K562 (cell line): ENCODE results near the gene TRPV6. TPM values are rescaled to one million over a fixed set of nuclear protein-coding genes. Genes with fewer than 3 reads are reported as not detected.

Source experiments
- ATAC-seq: fragments of 200-7000 bp; cut with Tn5 transposase; 3 replicates; pipeline ENCODE4 v1.9.1; 2020; ENCODE audit warnings: moderate library complexity
- BruUV-seq: library from RNA; stranded (reverse); fragments of 400-500 nt; replicated peaks from 2 replicates; lab custom pipeline; 2021; lab: Mats Ljungman, UMichigan
- CTCF ChIA-PET: fragments of 300-600 bp; formaldehyde crosslinking; extraction: SDS; loops from one replicate; lab custom pipeline; 2021; ENCODE audit warnings: low intra/inter-chr PET ratio; lab: Yijun Ruan, JAX
- POLR2A ChIA-PET: fragments of 300-600, 350-650 bp; sonication (Branson Sonifier 250); formaldehyde crosslinking; extraction: SDS; loops from one replicate; lab custom pipeline; 2021; ENCODE audit warnings: antibody characterized with exemption, inconsistent platforms; lab: Yijun Ruan, JAX
- DNase-seq, 4 experiments: peaks; one replicate each; pipeline versions ENCODE4 v3.0.0 to v3.0.0-alpha.2; 2011 to 2018; ENCODE audit warnings: low spot score in 3 of 4, mixed read lengths in 3 of 4; ENCODE audit errors: extremely low read depth in 1 of 4
- FAIRE-seq: peaks from 2 replicates; lab custom pipeline; 2011; peaks lifted over from hg19 to GRCh38; lab: Jason Lieb, UNC
- H2AFZ ChIP-seq: 2 replicates; pipeline ENCODE4 v1.6.0; 2011; ENCODE audit warnings: low read depth, low read length, control low read depth, inconsistent platforms
- H3K27ac ChIP-seq: fragments of 200-600 bp; 3 replicates; pipeline ENCODE4 v1.8.0; 2011; ENCODE audit warnings: low read depth, mild to moderate bottlenecking, control low read depth, inconsistent platforms, low read length, moderate library complexity, mixed read lengths; ENCODE audit errors: extremely low read depth
- H3K27me3 ChIP-seq, 2 experiments: fragments of 300-600 bp in 1 of 2; 2 replicates in 1 of 2; 3 replicates in 1 of 2; pipeline versions ENCODE4 v1.6.0 to v1.8.0; 2011; ENCODE audit warnings: inconsistent platforms in 2 of 2, low read length in 2 of 2, mild to moderate bottlenecking in 1 of 2, mixed read lengths in 1 of 2, moderate library complexity in 1 of 2; ENCODE audit not compliant: control insufficient read depth in 2 of 2, insufficient read depth in 2 of 2
- H3K36me3 ChIP-seq: fragments of 300-600 bp; 3 replicates; pipeline ENCODE4 v1.8.0; 2011; ENCODE audit warnings: mild to moderate bottlenecking, low read length, inconsistent platforms; ENCODE audit not compliant: control insufficient read depth, insufficient read depth
- H3K4me1 ChIP-seq, 2 experiments: fragments of 200-600 bp in 1 of 2; replicated peaks in 1 of 2; 2 replicates in 1 of 2; 3 replicates in 1 of 2; pipeline versions ENCODE4 v1.5.1 to v1.8.0; 2011; ENCODE audit warnings: inconsistent platforms in 2 of 2, low read length in 2 of 2, mild to moderate bottlenecking in 1 of 2, mixed read lengths in 1 of 2, moderate library complexity in 1 of 2; ENCODE audit not compliant: control insufficient read depth in 2 of 2, insufficient read depth in 2 of 2
- H3K4me2 ChIP-seq: 2 replicates; pipeline ENCODE4 v1.6.1; 2011; ENCODE audit warnings: low read length, control low read depth, inconsistent platforms, mixed read lengths; ENCODE audit not compliant: insufficient read depth
- H3K4me3 ChIP-seq: fragments of 200-600 bp; sonication (generic), shearing (Covaris generic); 2 replicates; pipeline ENCODE4 v1.5.1; 2016; ENCODE audit warnings: control low read depth, inconsistent platforms
- H3K79me2 ChIP-seq: fragments of 200-600 bp; 3 replicates; pipeline ENCODE4 v1.8.0; 2011; ENCODE audit warnings: low read length, inconsistent platforms; ENCODE audit not compliant: control insufficient read depth, insufficient read depth
- H3K9ac ChIP-seq, 2 experiments: 2 replicates each; pipeline versions ENCODE4 v1.6.0 to v1.6.1; 2011; ENCODE audit warnings: low read depth in 2 of 2, low read length in 2 of 2, control low read depth in 1 of 2, inconsistent platforms in 1 of 2, mild to moderate bottlenecking in 1 of 2, mixed read lengths in 1 of 2; ENCODE audit not compliant: insufficient read depth in 1 of 2
- H3K9me1 ChIP-seq: one replicate; pipeline ENCODE4 v1.6.0; 2011; ENCODE audit warnings: inconsistent platforms, mild to moderate bottlenecking, low read length, moderate library complexity; ENCODE audit not compliant: control insufficient read depth, insufficient read depth
- H3K9me3 ChIP-seq: replicated peaks from 2 replicates; pipeline ENCODE4 v1.5.1; 2011; ENCODE audit warnings: low read depth, low read length, inconsistent platforms; ENCODE audit not compliant: control insufficient read depth, insufficient read depth
- H4K20me1 ChIP-seq: replicated peaks from 2 replicates; pipeline ENCODE4 v1.6.1; 2011; ENCODE audit warnings: low read length, inconsistent platforms, mixed read lengths; ENCODE audit not compliant: control insufficient read depth, insufficient read depth
- CTBP1 ChIP-seq: fragments of 450-650 bp; IDR thresholded peaks from 2 replicates; pipeline ENCODE4 v1.6.1; 2016; ENCODE audit warnings: borderline replicate concordance
- FOS ChIP-seq: IDR thresholded peaks from 3 replicates; pipeline ENCODE4 v1.6.1; 2011; ENCODE audit not compliant: insufficient read length; ENCODE audit errors: extremely low read depth
- FOXA1 ChIP-seq: fragments of 450-650 bp; IDR thresholded peaks from 2 replicates; pipeline ENCODE4 v1.6.1; 2016; ENCODE audit warnings: mild to moderate bottlenecking, borderline replicate concordance
- HDAC1 ChIP-seq, 2 experiments: fragments of 450-650 bp; IDR thresholded peaks; 2 replicates each; pipeline ENCODE4 v1.6.1; 2016 to 2017; ENCODE audit warnings: inconsistent platforms in 1 of 2, mild to moderate bottlenecking in 1 of 2, moderate library complexity in 1 of 2
- HIVEP1 ChIP-seq: fragments of 250-450 bp; sonication (Bioruptor Pico); IDR thresholded peaks from 2 replicates; pipeline ENCODE4 v1.4.0; 2020; ENCODE audit warnings: mild to moderate bottlenecking
- JUND ChIP-seq, 2 experiments: IDR thresholded peaks; 2 replicates in 1 of 2; 3 replicates in 1 of 2; pipeline ENCODE4 v1.6.1; 2011; ENCODE audit warnings: borderline replicate concordance in 2 of 2, low read depth in 2 of 2, low read length in 2 of 2, improper control_type of control experiment in 1 of 2, missing biosample characterization in 1 of 2, missing genetic modification characterization in 1 of 2, missing genetic modification reagents in 1 of 2
- NCOA4 ChIP-seq: fragments of 450-650 bp; IDR thresholded peaks from 2 replicates; pipeline ENCODE4 v1.6.1; 2018; ENCODE audit warnings: mild to moderate bottlenecking; ENCODE audit not compliant: partially characterized antibody
- PHB ChIP-seq: fragments of 250-450 bp; sonication (Bioruptor Pico); IDR thresholded peaks from 2 replicates; pipeline ENCODE4 v1.5.0; 2021
- PHB2 ChIP-seq: fragments of 450-650 bp; IDR thresholded peaks from 2 replicates; pipeline ENCODE4 v1.6.1; 2017; ENCODE audit warnings: low read depth
- POLR2AphosphoS2 ChIP-seq: IDR thresholded peaks from 2 replicates; pipeline ENCODE4 v1.6.1; 2012; ENCODE audit warnings: low read length, improper control_type of control experiment
- SPI1 ChIP-seq: IDR thresholded peaks from 2 replicates; pipeline ENCODE4 v1.6.1; 2011; ENCODE audit warnings: low read depth, low read length, control low read depth, borderline replicate concordance
- STAT5A ChIP-seq: IDR thresholded peaks from 2 replicates; pipeline ENCODE4 v1.6.1; 2012; ENCODE audit warnings: low read length, inconsistent platforms, borderline replicate concordance
- TAF9B ChIP-seq: fragments of 450-650 bp; IDR thresholded peaks from 2 replicates; pipeline ENCODE4 v1.6.1; 2018; ENCODE audit warnings: mild to moderate bottlenecking; ENCODE audit not compliant: partially characterized antibody
- YY1 ChIP-seq, 3 experiments: IDR thresholded peaks; 2 replicates each; pipeline ENCODE4 v1.6.1; 2011; ENCODE audit warnings: low read length in 2 of 3, mild to moderate bottlenecking in 2 of 3, moderate library complexity in 2 of 3, borderline replicate concordance in 1 of 3, control low read depth in 1 of 3, low read depth in 1 of 3; ENCODE audit not compliant: insufficient read depth in 3 of 3, insufficient replicate concordance in 2 of 3, control insufficient read depth in 1 of 3, insufficient read length in 1 of 3; ENCODE audit errors: extremely low read depth in 1 of 3
- ZBTB17 ChIP-seq: fragments of 450-650 bp; formaldehyde crosslinking; IDR thresholded peaks from 2 replicates; pipeline ENCODE4 v1.4.0; 2020; ENCODE audit warnings: mild to moderate bottlenecking
- ZFP30 ChIP-seq: fragments of 250-450 bp; sonication (Bioruptor Pico); IDR thresholded peaks from 2 replicates; pipeline ENCODE4 v1.8.0; 2022; ENCODE audit warnings: moderate library complexity, mild to moderate bottlenecking, inconsistent platforms, borderline replicate concordance
- WGBS: fragments of 100-300 bp; shearing (Covaris generic); methylation state at CpG from one replicate; pipeline ENCODE4 v1.1.6; 2016; ENCODE audit warnings: low coverage, mixed read lengths; ENCODE audit not compliant: insufficient coverage; ENCODE audit errors: missing lambda C conversion rate; 5-methylcytosine and 5-hydroxymethylcytosine counted together
- in situ Hi-C: fragments of 300-500 bp; cut with MboI; formaldehyde crosslinking; loops from 4 replicates; pipeline ENCODE4 v1.15.0; 2018; ENCODE audit warnings: inconsistent platforms, mixed read lengths
- intact Hi-C: fragments of 100-400 bp; cut with micrococcal nuclease; formaldehyde crosslinking; loops from 2 replicates; pipeline ENCODE4 v1.14.2; 2022
- polyA plus RNA-seq, 8 experiments: library from polyadenylated mRNA; depleted of rRNA in 4 of 8; stranded (reverse) in 5 of 8; unstranded in 3 of 8; fragments of >200 nt; fragmentation: Nextera tagmentation in 2 of 8; fragmentation: Illumina TruSeq in 1 of 8; extraction: Ambion mirVana in 2 of 8; extraction: Trizol in 1 of 8; gene quantifications; 2 replicates each; pipeline versions ENCODE4 v1.2.1 to v1.2.3, GENCODE V29; 2011 to 2014; ENCODE audit warnings: inconsistent platforms in 1 of 8, missing spikeins in 1 of 8
- total RNA-seq, 7 experiments: library from RNA; depleted of rRNA in 6 of 7; stranded (reverse); fragments of >200 nt in 6 of 7; fragmentation: Illumina TruSeq in 2 of 7; extraction: Trizol in 2 of 7; gene quantifications; 2 replicates each; pipeline versions ENCODE4 v1.2.1 to v1.2.3, GENCODE V29; 2011 to 2021; ENCODE audit warnings: low replicate concordance in 1 of 7

The TRPV6 gene
- total and polyA plus RNA-seq, 9 of the 15 experiments (the other 6 are each of a cell fraction or from before 2014, with no cell fraction given) = 0.04 to 0.36 (median 0.11) TPM

GRCh38 chr7:142896151-142896550 is 10.6 kb upstream of the TRPV6 start:
- peaks cover 10% of the 10 kb centered on the region; the same call in 1 of the 2 replicates for H4K20me1 ChIP-seq
- FAIRE-seq (no peak), ATAC-seq (no peak), DNase-seq (no peak)
- peaks cover 17 to 49% of the 10 kb centered on the region in 2 experiments for H3K27me3 ChIP-seq
- no peak overlapping the region for H2AFZ ChIP-seq
- no peak overlapping the region for H3K4me3 ChIP-seq
- H3K4me2 ChIP-seq = no peak overlapping the region
- no peaks in the 10 kb centered on the region for H3K9me3 ChIP-seq
- H3K79me2 ChIP-seq = no peaks in the 10 kb centered on the region
- in situ Hi-C loops (no loop called here), intact Hi-C loops (no loop called here)
- BruUV-seq = no TSS peak
- no peak overlapping the region for H3K27ac ChIP-seq
- CTCF ChIA-PET = no interaction called here
- TF ChIP-seq PHB (no peak), FOXA1 (no peak), ZBTB17 (CRISPR knock-in tag) (no peak), FOS (no peak)
- WGBS = 0% methylated on average over 3 of the region's 3 CpGs
- H3K9me1 ChIP-seq = peaks cover 2% of the 10 kb centered on the region
- POLR2A ChIA-PET = interaction anchor here (0.6 to 1.5 kb wide), 3 partner anchors 9 to 34 kb away, joined by 3 to 6 read pairs (median 3); no protein-coding TSS in a partner anchor
- H3K36me3 ChIP-seq = no peaks in the 10 kb centered on the region
- H3K4me1 ChIP-seq = no peaks in the 10 kb centered on the region
- H3K9ac ChIP-seq = no peak overlapping the region

GRCh38 chr7:142894985-142895593 is 9.5 kb upstream of the TRPV6 start:
- Histone ChIP-seq H4K20me1 (peaks cover 10% of the 10 kb centered on the region; the same call in 1 of the 2 replicates), H3K9me1 (peaks cover 2% of the 10 kb centered on the region), H3K27ac (no peak overlapping the region), H3K4me3 (no peak overlapping the region), H2AFZ (no peak overlapping the region), H3K36me3 (no peaks in the 10 kb centered on the region), H3K4me2 (no peak overlapping the region), H3K9me3 (no peaks in the 10 kb centered on the region; the same call in 1 of the 2 replicates), H3K27me3 (peaks cover 17 to 56% of the 10 kb centered on the region in 2 experiments), H3K9ac (no peak overlapping the region), H3K4me1 (no peaks in the 10 kb centered on the region), H3K79me2 (no peaks in the 10 kb centered on the region)
- no TSS peak for BruUV-seq
- no peak for DNase-seq
- no peak for FAIRE-seq
- intact Hi-C loops = no loop called here
- ChIA-PET POLR2A (interaction anchor here (1.5 kb wide), 1 partner anchor 8 kb away, joined by 6 read pairs; no protein-coding TSS in a partner anchor), CTCF (no interaction called here)
- in situ Hi-C loops = no loop called here
- WGBS = 0% methylated on average over 6 of the region's 6 CpGs
- ATAC-seq = no peak
- TF ChIP-seq CTBP1 = no peak
- TF ChIP-seq YY1 (IDR thresholded peaks at IDR 0.05; ENCODE audit: borderline replicate concordance in 1 of 3, control insufficient read depth in 1 of 3, extremely low read depth in 1 of 3, insufficient read depth in 3 of 3, insufficient read length in 1 of 3, insufficient replicate concordance in 2 of 3, low read depth in 1 of 3, low read length in 2 of 3) = no peak
- no peak for TF ChIP-seq STAT5A
- TF ChIP-seq ZFP30 (CRISPR knock-in tag) = no peak
- no peak for TF ChIP-seq PHB2
- TF ChIP-seq JUND (IDR thresholded peaks at IDR 0.05; ENCODE audit: borderline replicate concordance, low read depth, low read length) = no peak
- TF ChIP-seq JUND (tag; IDR thresholded peaks at IDR 0.05; ENCODE audit: borderline replicate concordance, low read depth, low read length) = no peak
- no peak for TF ChIP-seq POLR2AphosphoS2
- no peak for TF ChIP-seq FOXA1
- TF ChIP-seq NCOA4 = no peak
- no peak for TF ChIP-seq SPI1
- no peak for TF ChIP-seq HDAC1 (IDR thresholded peaks at IDR 0.05)
- no peak for TF ChIP-seq HIVEP1 (CRISPR knock-in tag)
- TF ChIP-seq TAF9B = no peak
